Liver (tissue), 3 donors: Measurements from ENCODE around the gene TBC1D20.

Source experiments
- ATF3 ChIP-seq: IDR thresholded peaks from 2 replicates; pipeline ENCODE4 v1.6.1; 2016; ENCODE audit warnings: antibody characterized with exemption
- CTCF ChIP-seq: fragments of 150-350 bp; IDR thresholded peaks from 2 replicates; pipeline ENCODE4 v1.5.1; 2017; ENCODE audit warnings: improper control_type of control experiment, low read depth, low read length; ENCODE audit not compliant: missing input control
- EGR1 ChIP-seq, 2 donors: IDR thresholded peaks; 2 replicates each; pipeline ENCODE4 v1.6.1; 2016 to 2018; ENCODE audit warnings: antibody characterized with exemption in 2 of 2, low read depth in 2 of 2
- FOXA1 ChIP-seq: IDR thresholded peaks from 2 replicates; pipeline ENCODE4 v1.6.1; 2016; ENCODE audit warnings: antibody characterized with exemption
- JUND ChIP-seq, 2 donors: IDR thresholded peaks; 2 replicates each; pipeline ENCODE4 v1.6.1; 2016; ENCODE audit warnings: antibody characterized with exemption in 2 of 2
- MAX ChIP-seq: IDR thresholded peaks from 2 replicates; pipeline ENCODE4 v1.6.1; 2016; ENCODE audit warnings: antibody characterized with exemption
- NR2F2 ChIP-seq: IDR thresholded peaks from 2 replicates; pipeline ENCODE4 v1.6.1; 2016; ENCODE audit warnings: antibody characterized with exemption
- RAD21 ChIP-seq, 2 donors: IDR thresholded peaks; 2 replicates each; pipeline ENCODE4 v1.6.1; 2016; ENCODE audit warnings: antibody characterized with exemption in 2 of 2, mild to moderate bottlenecking in 2 of 2
- REST ChIP-seq: IDR thresholded peaks from 2 replicates; pipeline ENCODE4 v1.6.1; 2016; ENCODE audit warnings: antibody characterized with exemption, mild to moderate bottlenecking
- SP1 ChIP-seq: IDR thresholded peaks from 2 replicates; pipeline ENCODE4 v1.6.1; 2018; ENCODE audit warnings: antibody characterized with exemption, mild to moderate bottlenecking
- TAF1 ChIP-seq: conservative IDR thresholded peaks from 2 replicates; pipeline ENCODE4 v1.6.1; 2016; ENCODE audit warnings: antibody characterized with exemption, mild to moderate bottlenecking
- YY1 ChIP-seq: IDR thresholded peaks from 2 replicates; pipeline ENCODE4 v1.6.1; 2016; ENCODE audit warnings: antibody characterized with exemption, mild to moderate bottlenecking
- donor health status: healthy.
- donor health status: healthy.

- TF ChIP-seq MAX (no peak), YY1 (no peak), JUND (IDR thresholded peaks at IDR 0.05) (no peak), ATF3 (no peak), CTCF (no peak), RAD21 (IDR thresholded peaks at IDR 0.05) (no peak), SP1 (no peak), REST (no peak), TAF1 (no peak), EGR1 (IDR thresholded peaks at IDR 0.05; ENCODE audit: low read depth in 2 of 2) (no peak), NR2F2 (no peak), FOXA1 (no peak)
These were observed 58.2 kb downstream of the TBC1D20 start for GRCh38 chr20:404088-404487.
